ENCODE data around the gene FAM170B. TPM values are rescaled to one million over a fixed set of nuclear protein-coding genes. Genes with fewer than 3 reads are reported as not detected.

Gene FAM170B
- total and polyA plus RNA-seq, 2 of the 4 experiments (the other 2 are of a cell fraction) = not detected

- Histone ChIP-seq H3K4me2 (ENCODE audit: low read depth, low read length) (no peak overlapping the region), H4K5ac (ENCODE audit: low read depth, low read length) (no peak overlapping the region), H3K9me1 (ENCODE audit: insufficient read depth, low read length) (peaks cover 4% of the 10 kb centered on the region; the same call in 1 of the 2 replicates), H3K27me3 (ENCODE audit: control insufficient read depth, insufficient read depth, low read length) (no peaks in the 10 kb centered on the region), H3K14ac (replicated peaks; ENCODE audit: low read depth, low read length) (no peak overlapping the region), H3K9ac (ENCODE audit: low read depth, low read length) (no peak overlapping the region), H3K79me1 (ENCODE audit: low read depth in 1 of 2, low read length in 2 of 2) (no peaks in the 10 kb centered on the region; a peak in 2 of 4 replicates), H3K18ac (ENCODE audit: low read depth, low read length) (no peak overlapping the region), H3K36me3 (ENCODE audit: control insufficient read depth, insufficient read depth, low read length) (no peaks in the 10 kb centered on the region; the same call in 1 of the 2 replicates), H2AK9ac (replicated peaks; ENCODE audit: low read depth, low read length, poor library complexity) (no peak overlapping the region), H2BK15ac (ENCODE audit: low read depth, low read length) (no peak overlapping the region), H3K23ac (ENCODE audit: low read depth, low read length) (no peak overlapping the region), H2AK5ac (ENCODE audit: low read depth, low read length) (no peak overlapping the region), H2BK5ac (ENCODE audit: low read depth, low read length, poor library complexity, severe bottlenecking) (no peak overlapping the region), H3K4ac (ENCODE audit: low read depth, low read length) (no peak overlapping the region), H2BK20ac (ENCODE audit: low read depth, low read length) (no peak overlapping the region), H4K20me1 (ENCODE audit: insufficient read depth, low read length) (0 out of 2 replicates have a peak, but pooled peaks cover 4% of the 10 kb centered on the region), H4K8ac (ENCODE audit: low read depth in 2 of 2, low read length in 2 of 2) (no peak overlapping the region), H3K56ac (ENCODE audit: extremely low read depth, insufficient read depth, low read length) (no peak overlapping the region), H3K4me1 (ENCODE audit: control insufficient read depth, insufficient read depth, low read length) (peaks cover 4% of the 10 kb centered on the region; the same call in 1 of the 2 replicates), H2AFZ (replicated peaks; ENCODE audit: low read length, poor library complexity) (no peak overlapping the region), H3K4me3 (ENCODE audit: insufficient read depth, low read depth, low read length) (no peak overlapping the region), H2BK120ac (ENCODE audit: low read depth, low read length) (no peak overlapping the region), H3K9me3 (ENCODE audit: control insufficient read depth, insufficient read depth, low read length) (peaks cover 3% of the 10 kb centered on the region; the same call in 1 of the 2 replicates), H4K91ac (ENCODE audit: insufficient read depth, low read depth, low read length) (no peak overlapping the region), H3K27ac (ENCODE audit: insufficient read depth, low read length) (no peak overlapping the region)
- no peak for DNase-seq
- 95% methylated on average over 6 of the region's 13 CpGs; no CpG with 5 or more reads in 1 of the 2 experiments for WGBS, 2 experiments (ENCODE audit: extremely low coverage in 2 of 2, insufficient read length in 1 of 2)
- no TSS peak for BruUV-seq (replicated peaks)
- TF ChIP-seq RAD21 (IDR thresholded peaks at IDR 0.05; ENCODE audit: low read length) (no peak), BHLHE40 (IDR thresholded peaks at IDR 0.05; ENCODE audit: low read depth, low read length) (no peak), NFE2L2 (IDR thresholded peaks at IDR 0.05; ENCODE audit: low read depth, low read length) (no peak), MAFK (IDR thresholded peaks at IDR 0.05; ENCODE audit: low read depth, low read length) (no peak), FOS (IDR thresholded peaks at IDR 0.05; ENCODE audit: low read depth, low read length) (no peak)
- CTCF ChIA-PET = interaction anchor here (0.6 kb wide), 1 partner anchor 1737 kb away, joined by 3 read pairs; no protein-coding TSS in a partner anchor
- ATAC-seq (ENCODE audit: low read depth) = no peak
- dilution Hi-C loops (cut with HindIII; ENCODE audit: low sequenced_read_pairs, unreplicated experiment) = no loop called here
- intact Hi-C loops (cut with micrococcal nuclease) = no loop called here
- in situ Hi-C loops (cut with MboI; ENCODE audit: low sequenced_read_pairs) = no loop called here
- POLR2A ChIA-PET (ENCODE audit: unreplicated experiment) = no interaction called here
Measured at GRCh38 chr10:49091450-49092210, 42.2 kb downstream of the FAM170B start.

Data from IMR-90 (cell line).